KBM-7 (cell line): ENCODE results near the gene SUPT20H.

Experiments used
- DNase-seq: peaks from one replicate; pipeline ENCODE4 v3.0.0-alpha.2; 2015
- in situ Hi-C: fragments of 300-500 bp; cut with MboI; formaldehyde crosslinking; loops from 2 replicates; pipeline ENCODE4 v1.14.3; 2020; ENCODE audit warnings: low sequenced_read_pairs, low pct_unique_long_range_greater_than_20kb, mixed read lengths

SUPT20H gene

DNA sequence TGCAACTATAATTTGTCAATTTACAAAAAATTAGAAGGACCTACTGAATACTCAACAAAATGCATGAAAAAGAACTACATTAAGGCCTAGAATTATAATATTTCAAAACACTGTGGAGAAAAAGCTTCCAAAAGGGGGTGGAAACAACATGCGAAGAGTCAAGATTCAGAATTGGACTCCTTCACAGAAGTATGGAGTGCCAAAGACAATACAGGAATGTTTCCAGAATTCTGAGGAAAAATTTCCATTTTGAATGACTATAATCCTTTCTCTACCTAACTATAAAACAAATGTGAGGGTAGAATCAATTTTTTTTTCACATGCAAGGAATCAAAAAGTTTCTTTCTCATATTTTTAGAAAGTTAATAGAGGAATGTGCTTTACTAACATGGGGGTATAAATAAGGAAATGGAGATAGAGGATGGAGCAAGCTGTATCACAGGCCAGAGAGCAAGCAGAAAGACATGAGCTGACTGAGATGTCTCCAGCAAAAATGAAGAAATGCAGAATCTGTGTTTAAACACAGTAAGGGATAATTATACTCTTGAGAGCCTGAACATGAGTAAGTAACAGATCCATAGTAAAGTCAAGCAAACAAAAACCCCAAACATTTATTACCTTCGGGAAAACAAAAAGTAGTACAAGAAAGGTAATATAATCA lies 99.9 kb downstream of the SUPT20H start:
- DNase-seq, result no peak
- in situ Hi-C loops, result no loop called here
